Pancreas (tissue), 10 donors: Measurements from ENCODE around the gene TESK1. TPM values are rescaled to one million over a fixed set of nuclear protein-coding genes. Genes with fewer than 3 reads are reported as not detected.

Experiments
- ATAC-seq, 4 donors: fragments of 200-7000 bp; cut with Tn5 transposase; one replicate each; pipeline versions ENCODE4 v1.8.0 to v1.9.1; 2020; ENCODE audit warnings: mild to moderate bottlenecking in 4 of 4, moderate library complexity in 4 of 4
- DNase-seq, 6 donors: peaks; one replicate each; pipeline ENCODE4 v3.0.0-alpha.2; 2020
- FAIRE-seq: peaks from 2 replicates; lab custom pipeline; 2012; peaks lifted over from hg19 to GRCh38; lab: Jason Lieb, UNC
- H3K27ac ChIP-seq, 4 donors: fragments of 200-600 bp; sonication (generic); 1 replicate in 3 of 4; 2 replicates in 1 of 4; pipeline versions ENCODE4 v1.5.0 to v1.8.0; 2020
- H3K27me3 ChIP-seq, 4 donors: fragments of 200-600 bp; one replicate each; pipeline ENCODE4 v1.8.0; 2021
- H3K36me3 ChIP-seq, 3 donors: fragments of 200-600 bp; sonication (generic) in 1 of 3; one replicate each; pipeline versions ENCODE4 v1.5.0 to v1.8.0; 2020 to 2021
- H3K4me1 ChIP-seq, 3 donors: fragments of 200-600 bp; one replicate each; pipeline ENCODE4 v1.8.0; 2021
- H3K4me3 ChIP-seq, 4 donors: fragments of 200-600 bp; sonication (generic) in 2 of 4; one replicate each; pipeline versions ENCODE4 v1.5.0 to v1.8.0; 2020 to 2021
- H3K9me3 ChIP-seq, 4 donors: fragments of 200-600 bp; one replicate each; pipeline ENCODE4 v1.8.0; 2021
- WGBS, 2 donors: extraction: QIAGEN DNeasy Blood & Tissue Kit; methylation state at CpG; one replicate each; pipeline ENCODE4 v1.1.7; 2013; 5-methylcytosine and 5-hydroxymethylcytosine counted together
- intact Hi-C, 3 donors: fragments of 100-400 bp; cut with DNase I; formaldehyde crosslinking; loops; one replicate each; pipeline versions ENCODE4 v1.11.1 to v1.14.2; 2022
- polyA plus RNA-seq, 2 donors: library from polyadenylated mRNA; stranded (reverse); fragments of 200-250 nt; gene quantifications; one replicate each; pipeline ENCODE4 v1.2.3, GENCODE V29; 2013
- total RNA-seq, 6 donors: library from RNA; stranded (reverse); fragmentation: NEBNext Ultra II Directional in 4 of 6; extraction: Animal tissue kit (Norgen Biotek cat#: 25700) in 4 of 6; gene quantifications; one replicate each; pipeline versions ENCODE4 v1.2.1 to v1.2.4, GENCODE V29; 2021 to 2023
- TF ChIP-seq, protein P1 (sequence below), 4 donors: fragments of 200-600 bp; sonication (generic) in 3 of 4; IDR thresholded peaks; one replicate each; pipeline versions ENCODE4 v1.5.0 to v1.8.0; 2021; ENCODE audit warnings: antibody characterized with exemption in 4 of 4
- donor health status: healthy with polysubstance abuse.
- donor health status: DM: no; HTN: no; CAD: no; lungs with moderate emphysema.
- donor health status: DM: no; HTN: no; CAD: no.
- donor health status: control.
- donor health status: control.
- donor health status: Bipolar disorder and iron deficiency.
- donor health status: DM: yes; HTN: yes; CAD: no.
- donor health status: DM: no; HTN: no; CAD: no.
- donor health status: DM: no; HTN: no; CAD: no.
- donor health status: DM: yes; HTN: yes; CAD: no.

Gene TESK1
- total and polyA plus RNA-seq, 8 donors, result 12.1 to 56.6 (median 16.0) TPM

GRCh38 chr9:35646533-35647265 is 41.6 kb downstream of the TESK1 start:
- intact Hi-C loops, result loop anchor here in 1 of 3 donors (10.0 kb wide), 1 partner anchor 58 kb away; no protein-coding TSS in a partner anchor
- TF ChIP-seq, protein P1, sequence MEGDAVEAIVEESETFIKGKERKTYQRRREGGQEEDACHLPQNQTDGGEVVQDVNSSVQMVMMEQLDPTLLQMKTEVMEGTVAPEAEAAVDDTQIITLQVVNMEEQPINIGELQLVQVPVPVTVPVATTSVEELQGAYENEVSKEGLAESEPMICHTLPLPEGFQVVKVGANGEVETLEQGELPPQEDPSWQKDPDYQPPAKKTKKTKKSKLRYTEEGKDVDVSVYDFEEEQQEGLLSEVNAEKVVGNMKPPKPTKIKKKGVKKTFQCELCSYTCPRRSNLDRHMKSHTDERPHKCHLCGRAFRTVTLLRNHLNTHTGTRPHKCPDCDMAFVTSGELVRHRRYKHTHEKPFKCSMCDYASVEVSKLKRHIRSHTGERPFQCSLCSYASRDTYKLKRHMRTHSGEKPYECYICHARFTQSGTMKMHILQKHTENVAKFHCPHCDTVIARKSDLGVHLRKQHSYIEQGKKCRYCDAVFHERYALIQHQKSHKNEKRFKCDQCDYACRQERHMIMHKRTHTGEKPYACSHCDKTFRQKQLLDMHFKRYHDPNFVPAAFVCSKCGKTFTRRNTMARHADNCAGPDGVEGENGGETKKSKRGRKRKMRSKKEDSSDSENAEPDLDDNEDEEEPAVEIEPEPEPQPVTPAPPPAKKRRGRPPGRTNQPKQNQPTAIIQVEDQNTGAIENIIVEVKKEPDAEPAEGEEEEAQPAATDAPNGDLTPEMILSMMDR (IDR thresholded peaks at IDR 0.05), result peak; percentile 87 to 95 (median 90)
- ATAC-seq (peak; percentile 95 to 97 (median 96)), FAIRE-seq (no peak), DNase-seq (peak; percentile 86 to 99 (median 94))
- Histone ChIP-seq H3K4me1 (peaks cover 0 to 10% (median 0%) of the 10 kb centered on the region in 3 donors), H3K27ac (peak overlapping the region; percentile 72 to 94 (median 82)), H3K27me3 (no peaks in the 10 kb centered on the region), H3K36me3 (no peaks in the 10 kb centered on the region), H3K9me3 (no peaks in the 10 kb centered on the region), H3K4me3 (peak overlapping the region; percentile 30 to 67 (median 48))
- WGBS, 2 donors, result 1% methylated on average over 49 to 58 of the region's 58 CpGs

DNA sequence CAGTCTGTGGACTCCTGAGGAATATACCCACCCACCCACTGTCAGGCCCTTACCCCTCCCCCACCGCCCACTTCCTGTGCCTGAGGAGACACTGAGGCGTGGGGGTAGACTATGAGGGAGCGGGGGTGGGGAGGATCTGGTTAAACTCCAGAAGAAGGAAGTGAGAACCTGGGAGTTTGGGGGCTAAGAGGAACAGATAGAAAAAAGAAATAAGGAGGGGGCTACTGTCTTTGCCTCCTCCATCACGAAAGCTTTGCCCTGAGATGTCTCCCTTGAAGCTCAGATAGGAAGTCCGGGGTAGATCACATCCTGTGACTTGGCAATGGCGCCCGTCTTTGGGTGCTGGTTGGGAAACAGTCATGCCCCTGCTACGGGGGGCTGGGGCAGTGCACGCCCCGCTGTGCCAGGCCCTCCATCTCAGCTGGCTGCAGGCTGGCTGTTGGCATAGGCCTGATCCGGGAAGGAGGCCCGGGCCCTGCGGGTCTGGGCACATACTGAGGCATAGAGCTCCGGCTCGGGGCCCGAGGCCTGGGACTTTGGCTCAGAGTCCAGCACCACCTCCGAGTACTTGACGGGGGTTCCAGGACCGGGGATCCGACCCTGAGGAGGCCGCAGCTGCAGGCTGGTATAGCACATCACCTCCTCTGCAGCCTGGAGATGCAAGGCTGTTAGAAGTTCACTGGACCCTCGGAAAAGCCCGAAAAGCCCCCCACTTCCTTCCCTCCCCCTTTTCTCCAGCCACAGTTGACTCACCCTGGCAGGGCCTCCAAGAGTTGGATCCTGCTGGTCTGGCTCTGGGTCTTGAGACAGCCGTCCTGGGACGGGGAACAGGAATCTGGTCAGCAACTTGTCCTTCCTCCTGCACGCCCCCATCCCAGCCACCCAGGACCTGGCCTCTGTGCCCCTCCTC is 44.6 kb downstream of the TESK1 start:
- Histone ChIP-seq H3K27me3 (no peaks in the 10 kb centered on the region), H3K4me3 (no peak overlapping the region), H3K9me3 (no peaks in the 10 kb centered on the region), H3K36me3 (no peaks in the 10 kb centered on the region), H3K27ac (no peak overlapping the region), H3K4me1 (peaks cover 0 to 24% (median 0%) of the 10 kb centered on the region in 3 donors)
- WGBS, 2 donors, result 84 to 88% methylated on average over 26 of the region's 26 CpGs
- TF ChIP-seq, protein P1 (IDR thresholded peaks at IDR 0.05), result no peak
- FAIRE-seq (no peak), DNase-seq (peak in 1 of 6 donors; percentile 79), ATAC-seq (no peak)
- intact Hi-C loops, result loop anchor here in 1 of 3 donors (10.0 kb wide), 1 partner anchor 55 kb away; no protein-coding TSS in a partner anchor

- DNase-seq, result peak in 1 of 6 donors; percentile 55
- TF ChIP-seq, protein P1 (IDR thresholded peaks at IDR 0.05), result no peak
- 75 to 81% methylated on average over 21 to 22 of the region's 22 CpGs for WGBS, 2 donors
- no peak for ATAC-seq
- Histone ChIP-seq H3K4me3 (no peak within 1 kb of the TSS), H3K27me3 (no peaks in the 10 kb centered on the region), H3K27ac (no peak within 1 kb of the TSS), H3K9me3 (no peaks in the 10 kb centered on the region), H3K36me3 (no peaks in the 10 kb centered on the region), H3K4me1 (peaks cover 0 to 22% (median 0%) of the 10 kb centered on the region in 3 donors)
- no peak for FAIRE-seq
- intact Hi-C loops, result no loop called here
Measured at GRCh38 chr9:35650341-35651158, 45.5 kb downstream of the TESK1 start, which contains the start of gene SIT1. Gene SIT1, minus strand, starts transcription at chr9:35650931. Its CDS starts 78 bp downstream, at chr9:35650853.

DNA sequence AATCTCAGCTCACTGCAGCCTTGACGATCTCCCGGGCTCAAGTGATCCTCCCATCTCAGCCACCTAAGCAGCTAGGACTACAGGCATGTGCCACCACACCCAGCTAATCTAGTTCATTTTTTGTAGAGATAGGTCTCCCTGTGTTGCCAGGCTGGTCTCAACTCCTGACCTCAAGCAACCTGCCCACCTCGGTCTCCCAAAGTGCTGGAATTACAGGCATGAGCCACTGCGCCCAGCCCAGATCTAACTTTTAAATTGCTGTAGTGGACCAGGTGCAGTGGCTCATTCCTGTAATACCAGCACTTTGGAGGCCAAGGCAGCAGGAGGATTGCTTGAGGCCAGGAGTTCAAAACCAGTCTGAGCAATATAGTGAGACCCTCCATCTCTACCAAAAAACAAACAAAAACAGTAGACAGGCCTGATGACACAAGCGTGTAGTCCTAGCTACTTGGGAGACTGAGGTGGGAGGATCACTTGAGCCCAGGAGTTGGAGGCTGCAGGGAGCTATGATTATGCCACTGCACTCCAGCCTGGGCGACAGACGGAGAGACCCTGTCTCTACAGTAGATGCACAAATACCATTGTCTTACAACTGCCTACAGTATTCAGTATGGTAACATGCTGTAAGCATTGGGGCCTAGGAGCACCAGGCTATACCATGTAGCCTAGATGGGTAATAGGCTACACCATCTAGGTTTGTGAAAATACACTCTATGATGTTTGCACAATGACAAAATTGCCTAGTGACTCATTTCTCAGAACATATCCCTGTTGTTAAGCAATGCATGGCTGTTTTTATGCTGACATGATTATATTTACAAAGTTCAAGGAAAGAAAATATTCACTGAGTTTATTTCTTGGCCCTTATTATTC is 47.1 kb downstream of the TESK1 start:
- WGBS, 2 donors, result 74 to 76% methylated on average over 7 of the region's 7 CpGs
- ATAC-seq (peak; percentile 5 to 53 (median 30)), FAIRE-seq (no peak), DNase-seq (no peak)
- no peaks in the 10 kb centered on the region for H3K9me3 ChIP-seq
- H3K27me3 ChIP-seq, result no peaks in the 10 kb centered on the region
- TF ChIP-seq, protein P1 (IDR thresholded peaks at IDR 0.05), result no peak
- H3K36me3 ChIP-seq, result no peaks in the 10 kb centered on the region
- H3K27ac ChIP-seq, result peak overlapping the region in 1 of 4 donors; percentile 28
- peaks cover 0 to 18% (median 2%) of the 10 kb centered on the region in 3 donors for H3K4me1 ChIP-seq
- no peak overlapping the region for H3K4me3 ChIP-seq
- intact Hi-C loops, result no loop called here
